ENCODE measurements around the gene TMEM234.
A peak's percentile ranks its signal among the peaks of the same experiment; 100 is the strongest.

GRCh38 chr1:32223683-32224082 lies 1.5 kb upstream of the TMEM234 start:
- TF ChIP-seq EP300 (IDR thresholded peaks at IDR 0.05; ENCODE audit: borderline replicate concordance in 1 of 2, low read depth in 2 of 2, low read length in 2 of 2) (no peak), RAD21 (IDR thresholded peaks at IDR 0.05 in 1 of 2, conservative IDR thresholded peaks at IDR 0.05 in 1 of 2; ENCODE audit: low read depth in 2 of 2, low read length in 2 of 2) (peak in 1 of 2 experiments; percentile 33; a peak in 1 of 4 replicates), CTCF (IDR thresholded peaks at IDR 0.05; ENCODE audit: control extremely low read depth in 1 of 3, insufficient read depth in 1 of 3, low read depth in 1 of 3, low read length in 3 of 3) (no peak), BRCA1 (IDR thresholded peaks at IDR 0.05; ENCODE audit: low read depth, low read length) (no peak), TAF1 (IDR thresholded peaks at IDR 0.05; ENCODE audit: low read depth, low read length) (no peak), TEAD4 (IDR thresholded peaks at IDR 0.05; ENCODE audit: low read depth, low read length) (no peak), POLR2A (IDR thresholded peaks at IDR 0.05; ENCODE audit: control extremely low read depth in 1 of 2, low read depth in 2 of 2, low read length in 2 of 2) (no peak), NRF1 (IDR thresholded peaks at IDR 0.05; ENCODE audit: low read depth, low read length) (no peak), KDM1A (IDR thresholded peaks at IDR 0.05; ENCODE audit: borderline replicate concordance, low read length) (no peak), RNF2 (IDR thresholded peaks at IDR 0.05; ENCODE audit: borderline replicate concordance, low read depth, low read length, missing control alignments, poor library complexity, severe bottlenecking) (no peak), PHF8 (conservative IDR thresholded peaks at IDR 0.05; ENCODE audit: low read depth, low read length) (no peak), CHD2 (IDR thresholded peaks at IDR 0.05; ENCODE audit: low read length) (no peak)

Data from H1 (cell line).